Chondrocyte (in vitro differentiated cells): Measurements from ENCODE around the gene GUCY2C. TPM values are rescaled to one million over a fixed set of nuclear protein-coding genes. Genes with fewer than 3 reads are reported as not detected.

Experiments
- DNase-seq: peaks from one replicate; pipeline ENCODE4 v3.0.0; 2021; ENCODE audit warnings: mixed read lengths, low spot score
- H3K27ac Mint-ChIP-seq: one replicate; pipeline ENCODE4 v1.8.0; 2021; ENCODE audit warnings: mild to moderate bottlenecking, moderate library complexity, mixed read lengths; ENCODE audit not compliant: unreplicated experiment
- H3K27me3 Mint-ChIP-seq: 2 replicates; pipeline ENCODE4 v1.8.0; 2021; ENCODE audit warnings: low read depth, mixed read lengths
- H3K36me3 Mint-ChIP-seq: 2 replicates; pipeline ENCODE4 v1.8.0; 2021; ENCODE audit warnings: low read depth, mixed read lengths
- H3K4me1 Mint-ChIP-seq: 2 replicates; pipeline ENCODE4 v1.8.0; 2021; ENCODE audit warnings: low read depth, mild to moderate bottlenecking, mixed read lengths
- H3K4me3 Mint-ChIP-seq: one replicate; pipeline ENCODE4 v1.8.0; 2021; ENCODE audit warnings: mild to moderate bottlenecking, moderate library complexity, mixed read lengths; ENCODE audit not compliant: unreplicated experiment
- H3K9me3 Mint-ChIP-seq: 2 replicates; pipeline ENCODE4 v1.8.0; 2021; ENCODE audit warnings: low read depth, mixed read lengths
- CTCF ChIP-seq: fragments of 200-600 bp; sonication (generic); IDR thresholded peaks from 2 replicates; pipeline ENCODE4 v1.5.0; 2021; ENCODE audit warnings: antibody characterized with exemption, mild to moderate bottlenecking, moderate library complexity
- total RNA-seq: library from RNA; stranded (reverse); gene quantifications from 3 replicates; pipeline ENCODE4 v1.2.1, GENCODE V29; 2021

The GUCY2C gene
- total RNA-seq, 1 donor from 2014 or later, result not detected

- no peak for DNase-seq
- Mint-ChIP-seq H3K27me3 (peaks cover 4% of the 10 kb centered on the region), H3K4me1 (no peaks in the 10 kb centered on the region), H3K4me3 (no peak overlapping the region), H3K27ac (no peak overlapping the region), H3K9me3 (no peaks in the 10 kb centered on the region), H3K36me3 (no peaks in the 10 kb centered on the region)
- TF ChIP-seq CTCF, result no peak
Measured at GRCh38 chr12:14665354-14666348, 30.7 kb downstream of the GUCY2C start.

GRCh38 chr12:14664434-14665023, 31.9 kb downstream of the GUCY2C start:
- peak; percentile 86 for TF ChIP-seq CTCF
- no peak overlapping the region for H3K4me3 Mint-ChIP-seq
- H3K9me3 Mint-ChIP-seq, result no peaks in the 10 kb centered on the region
- H3K4me1 Mint-ChIP-seq, result no peaks in the 10 kb centered on the region
- H3K27me3 Mint-ChIP-seq, result peaks cover 4% of the 10 kb centered on the region
- no peak for DNase-seq
- H3K36me3 Mint-ChIP-seq, result no peaks in the 10 kb centered on the region
- H3K27ac Mint-ChIP-seq, result no peak overlapping the region

GRCh38 chr12:14663002-14663401, 33.4 kb downstream of the GUCY2C start:
- Mint-ChIP-seq H3K9me3 (no peaks in the 10 kb centered on the region), H3K27ac (no peak overlapping the region), H3K4me3 (no peak overlapping the region), H3K27me3 (peaks cover 4% of the 10 kb centered on the region), H3K4me1 (no peaks in the 10 kb centered on the region), H3K36me3 (no peaks in the 10 kb centered on the region)
- DNase-seq, result no peak
- no peak for TF ChIP-seq CTCF

GRCh38 chr12:14656846-14657245, 39.6 kb downstream of the GUCY2C start:
- no peaks in the 10 kb centered on the region for H3K36me3 Mint-ChIP-seq
- H3K9me3 Mint-ChIP-seq, result no peaks in the 10 kb centered on the region
- H3K27ac Mint-ChIP-seq, result no peak overlapping the region
- no peak overlapping the region for H3K4me3 Mint-ChIP-seq
- peaks cover 2% of the 10 kb centered on the region for H3K27me3 Mint-ChIP-seq
- no peak for DNase-seq
- TF ChIP-seq CTCF, result no peak
- H3K4me1 Mint-ChIP-seq, result no peaks in the 10 kb centered on the region

- TF ChIP-seq CTCF, result no peak
- DNase-seq, result no peak
- H3K27ac Mint-ChIP-seq, result no peak overlapping the region
- no peaks in the 10 kb centered on the region for H3K36me3 Mint-ChIP-seq
- H3K9me3 Mint-ChIP-seq, result no peaks in the 10 kb centered on the region
- H3K4me1 Mint-ChIP-seq, result peaks cover 5% of the 10 kb centered on the region
- no peaks in the 10 kb centered on the region for H3K27me3 Mint-ChIP-seq
- no peak overlapping the region for H3K4me3 Mint-ChIP-seq
Measured at GRCh38 chr12:14655284-14655683, 41.1 kb downstream of the GUCY2C start.
